NCI-H774 (cell line): Measurements from ENCODE around the gene RFX8.
"Not testable (repeated sequence)": the region's sequence is repeated elsewhere in the genome, so short reads cannot be mapped to it uniquely, and the experiment has no call there.

Experiments
- DNase-seq: peaks from one replicate; lab custom pipeline; 2025; lab: John Stamatoyannopoulos, UW

RFX8 gene

GRCh38 chr2:101375653-101376052 lies 99.3 kb downstream of the RFX8 start:
- DNase-seq = no peak

- DNase-seq = no peak
Observed at GRCh38 chr2:101374821-101375561, 99.9 kb downstream of the RFX8 start.

- DNase-seq = no peak
Observed at GRCh38 chr2:101372792-101373191, 102.1 kb downstream of the RFX8 start.

- DNase-seq = no peak
Observed at GRCh38 chr2:101371636-101372035, 103.3 kb downstream of the RFX8 start.

- DNase-seq = no peak
Observed at GRCh38 chr2:101369100-101369499, 105.8 kb downstream of the RFX8 start.

GRCh38 chr2:101368376-101368775 lies 106.5 kb downstream of the RFX8 start:
- DNase-seq = no peak

- no peak for DNase-seq
Observed at GRCh38 chr2:101367508-101367907, 107.4 kb downstream of the RFX8 start.

- no peak for DNase-seq
Observed at GRCh38 chr2:101364878-101365277, 110.0 kb downstream of the RFX8 start.

GRCh38 chr2:101362777-101363176 lies 112.1 kb downstream of the RFX8 start:
- DNase-seq = no peak

- no peak for DNase-seq
Observed at GRCh38 chr2:101362316-101362715, 112.6 kb downstream of the RFX8 start.

GRCh38 chr2:101361522-101361921 lies 113.4 kb downstream of the RFX8 start:
- DNase-seq = no peak

GRCh38 chr2:101361121-101361520 lies 113.8 kb downstream of the RFX8 start:
- DNase-seq = no peak

GRCh38 chr2:101360232-101360631 lies 114.7 kb downstream of the RFX8 start:
- DNase-seq = no peak

- DNase-seq = no peak
Observed at GRCh38 chr2:101359410-101359954, 115.4 kb downstream of the RFX8 start.

GRCh38 chr2:101357376-101357775 lies 117.5 kb downstream of the RFX8 start:
- DNase-seq = no peak

- DNase-seq = no peak
Observed at GRCh38 chr2:101356521-101356920, 118.4 kb downstream of the RFX8 start.

- DNase-seq = no peak
Observed at GRCh38 chr2:101356055-101356454, 118.9 kb downstream of the RFX8 start.

- no peak for DNase-seq
Observed at GRCh38 chr2:101355401-101356054, 119.4 kb downstream of the RFX8 start.

GRCh38 chr2:101354420-101355311 lies 120.2 kb downstream of the RFX8 start:
- no peak for DNase-seq

GRCh38 chr2:101352631-101353030 lies 122.3 kb downstream of the RFX8 start:
- DNase-seq = not testable (repeated sequence)

- DNase-seq = no peak
Observed at GRCh38 chr2:101351207-101351606, 123.7 kb downstream of the RFX8 start.

- DNase-seq = no peak
Observed at GRCh38 chr2:101349893-101350662, 124.8 kb downstream of the RFX8 start.
